ENCODE measurements around the gene TBX19. TPM values are rescaled to one million over a fixed set of nuclear protein-coding genes. Genes with fewer than 3 reads are reported as not detected.

TBX19 gene
- total RNA-seq, 1 experiment from 2014 or later: 3.0 TPM

DNA sequence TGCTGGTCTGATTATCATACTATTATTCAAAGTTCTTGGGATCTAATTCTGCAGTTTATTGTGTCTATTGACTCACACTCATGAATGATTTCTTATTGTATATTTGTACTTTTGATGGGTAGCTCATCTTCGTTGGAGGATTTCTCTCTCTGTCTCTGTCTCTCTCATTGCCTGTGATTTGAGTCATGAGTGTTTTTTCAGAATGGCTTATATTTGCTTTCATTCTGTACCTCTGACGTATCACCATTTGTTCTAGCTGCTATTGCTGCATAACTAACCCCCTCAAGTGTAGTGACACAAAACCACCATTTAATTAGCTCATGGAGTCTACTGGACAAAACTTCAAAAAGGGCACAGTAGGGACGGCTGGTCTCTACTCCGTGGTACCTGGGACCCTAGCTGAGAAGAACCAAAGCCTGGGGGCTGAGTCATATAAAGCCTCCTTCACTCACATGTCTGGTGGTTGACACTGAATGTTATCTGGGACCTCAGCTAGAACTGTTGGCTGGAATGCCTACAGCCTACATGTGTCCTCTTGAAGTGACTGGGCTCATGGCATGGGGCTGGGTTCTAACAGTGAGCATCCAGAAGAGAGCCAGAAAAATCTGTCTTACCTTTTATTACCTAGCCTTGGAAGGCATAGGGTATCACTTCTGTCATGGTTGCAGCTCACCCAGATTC lies 44.2 kb downstream of the TBX19 start:
- H3K9me2 ChIP-seq (ENCODE audit: insufficient read depth): no peaks in the 10 kb centered on the region
- H3K4me3 ChIP-seq (replicated peaks in 1 of 2; ENCODE audit: low read depth in 1 of 2, low read length in 2 of 2): no peak overlapping the region
- H3K79me2 ChIP-seq (ENCODE audit: insufficient read depth, low read length): no peaks in the 10 kb centered on the region
- DNase-seq (ENCODE audit: low read depth, low spot score) (no peak), ATAC-seq (no peak)
- ChIA-PET POLR2A (no interaction called here), CTCF (no interaction called here), RAD21 (ENCODE audit: low non-redundant PET in 1 of 2, low total read pairs in 2 of 2, uncharacterized antibody in 2 of 2, unreplicated experiment in 2 of 2) (no interaction called here)
- no peak overlapping the region for H3K9ac ChIP-seq (ENCODE audit: low read length)
- no TSS peak for BruUV-seq (replicated peaks)
- intact Hi-C loops (cut with micrococcal nuclease): no loop called here
- TF ChIP-seq SP1 (IDR thresholded peaks at IDR 0.05; ENCODE audit: low read depth) (no peak), CBX3 (IDR thresholded peaks at IDR 0.05; ENCODE audit: low read depth) (no peak), RAD21 (IDR thresholded peaks at IDR 0.05; ENCODE audit: low read depth) (no peak), EGR1 (IDR thresholded peaks at IDR 0.05; ENCODE audit: low read depth) (no peak), POLR2A (IDR thresholded peaks at IDR 0.05; ENCODE audit: borderline replicate concordance, extremely low read depth, insufficient read depth, insufficient read length) (no peak), ZNF274 (IDR thresholded peaks at IDR 0.05; ENCODE audit: low read depth, low read length) (no peak), EZH2phosphoT487 (IDR thresholded peaks at IDR 0.05; ENCODE audit: borderline replicate concordance) (no peak), POLR2AphosphoS5 (IDR thresholded peaks at IDR 0.05; ENCODE audit: low read depth, low read length) (no peak), REST (IDR thresholded peaks at IDR 0.05; ENCODE audit: low read depth) (no peak), ATF3 (IDR thresholded peaks at IDR 0.05) (no peak), SRF (IDR thresholded peaks at IDR 0.05; ENCODE audit: low read depth) (no peak)
- TF ChIP-seq, protein P1, sequence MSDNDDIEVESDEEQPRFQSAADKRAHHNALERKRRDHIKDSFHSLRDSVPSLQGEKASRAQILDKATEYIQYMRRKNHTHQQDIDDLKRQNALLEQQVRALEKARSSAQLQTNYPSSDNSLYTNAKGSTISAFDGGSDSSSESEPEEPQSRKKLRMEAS (IDR thresholded peaks at IDR 0.05): no peak
- H3K27me3 ChIP-seq (ENCODE audit: insufficient read depth, low read length): no peaks in the 10 kb centered on the region
- no peaks in the 10 kb centered on the region for H3K36me3 ChIP-seq (ENCODE audit: control insufficient read depth in 1 of 2, insufficient read depth in 2 of 2, low read length in 2 of 2)
- no peak overlapping the region for H3K4me2 ChIP-seq (ENCODE audit: low read length)
- no peak overlapping the region for H2AFZ ChIP-seq (ENCODE audit: low read depth, low read length, poor library complexity, severe bottlenecking)
- H3K9me3 ChIP-seq (ENCODE audit: control insufficient read depth in 1 of 2, insufficient read depth in 1 of 2, low read depth in 1 of 2, low read length in 2 of 2): no peaks in the 10 kb centered on the region
- peaks cover 13 to 23% of the 10 kb centered on the region in 2 experiments for H3K4me1 ChIP-seq (ENCODE audit: control insufficient read depth in 1 of 2, insufficient read depth in 2 of 2, low read length in 2 of 2)
- no peaks in the 10 kb centered on the region for H4K20me1 ChIP-seq (ENCODE audit: insufficient read depth)
- H3K27ac ChIP-seq (ENCODE audit: low read depth, low read length): no peak overlapping the region

All from HCT116 (cell line).